Dendritic cell treated with granulocyte-macrophage colony-stimulating factor and Interleukin-4, amounts not matched to agents 40 ng/mL and 50 ng/mL, for 4 days (primary cell): Measurements from ENCODE around the gene LRRFIP2.
A peak's percentile ranks its signal among the peaks of the same experiment; 100 is the strongest.

Source experiments
- H3K27ac Mint-ChIP-seq: one replicate; pipeline ENCODE4 v1.8.0; 2022; ENCODE audit warnings: mild to moderate bottlenecking, mixed read lengths
- H3K27me3 Mint-ChIP-seq: one replicate; pipeline ENCODE4 v1.8.0; 2022; ENCODE audit warnings: mild to moderate bottlenecking, mixed read lengths
- H3K36me3 Mint-ChIP-seq: one replicate; pipeline ENCODE4 v1.8.0; 2022; ENCODE audit warnings: low read depth, mixed read lengths
- H3K4me1 Mint-ChIP-seq: one replicate; pipeline ENCODE4 v1.8.0; 2022; ENCODE audit warnings: low read depth, mixed read lengths
- H3K4me3 Mint-ChIP-seq: one replicate; pipeline ENCODE4 v1.8.0; 2022; ENCODE audit warnings: mild to moderate bottlenecking, moderate library complexity, mixed read lengths
- H3K9me3 Mint-ChIP-seq: one replicate; pipeline ENCODE4 v1.8.0; 2022; ENCODE audit warnings: mixed read lengths
- intact Hi-C: fragments of 100-400 bp; cut with micrococcal nuclease; formaldehyde crosslinking; loops from one replicate; pipeline ENCODE4 v1.15.0; 2022

The LRRFIP2 gene

GRCh38 chr3:37204314-37204713 lies 29.9 kb upstream of the LRRFIP2 start:
- Mint-ChIP-seq H3K4me1 (peaks cover 7% of the 10 kb centered on the region), H3K27ac (no peak overlapping the region), H3K4me3 (no peak overlapping the region), H3K27me3 (no peaks in the 10 kb centered on the region), H3K36me3 (no peaks in the 10 kb centered on the region), H3K9me3 (no peaks in the 10 kb centered on the region)
- intact Hi-C loops = loop anchor here (10.0 kb wide), 1 partner anchor 120 kb away; no protein-coding TSS in a partner anchor

DNA sequence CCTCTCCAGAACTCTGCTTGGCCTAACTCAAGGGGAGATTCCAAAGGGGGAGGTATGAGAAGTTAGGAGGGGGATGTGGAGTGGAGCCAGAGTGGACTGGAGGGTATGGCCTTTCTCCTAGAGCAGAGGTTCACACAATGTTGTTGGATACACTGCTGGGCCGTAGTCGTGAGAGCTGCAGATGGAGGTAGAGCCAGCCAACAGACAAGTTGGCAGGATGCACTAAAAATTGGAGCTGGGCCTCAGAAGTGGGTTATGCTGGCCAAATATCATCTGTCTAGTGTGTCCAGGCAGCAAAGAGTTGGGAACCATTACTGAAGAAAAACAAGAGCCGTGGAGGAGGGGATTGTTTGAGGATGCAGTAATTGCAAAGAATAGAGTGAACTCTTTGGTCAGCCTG lies 27.7 kb upstream of the LRRFIP2 start:
- intact Hi-C loops = loop anchor here (10.0 kb wide), 1 partner anchor 117 kb away; no protein-coding TSS in a partner anchor
- Mint-ChIP-seq H3K27me3 (no peaks in the 10 kb centered on the region), H3K27ac (no peak overlapping the region), H3K4me3 (no peak overlapping the region), H3K36me3 (no peaks in the 10 kb centered on the region), H3K9me3 (no peaks in the 10 kb centered on the region), H3K4me1 (peaks cover 7% of the 10 kb centered on the region)

GRCh38 chr3:37200141-37200540 lies 25.8 kb upstream of the LRRFIP2 start:
- no peaks in the 10 kb centered on the region for H3K9me3 Mint-ChIP-seq
- H3K27me3 Mint-ChIP-seq = no peaks in the 10 kb centered on the region

GRCh38 chr3:37198996-37199395 lies 24.6 kb upstream of the LRRFIP2 start:
- Mint-ChIP-seq H3K36me3 (no peaks in the 10 kb centered on the region), H3K27ac (no peak overlapping the region), H3K4me1 (peaks cover 3% of the 10 kb centered on the region), H3K9me3 (no peaks in the 10 kb centered on the region), H3K27me3 (no peaks in the 10 kb centered on the region), H3K4me3 (no peak overlapping the region)
- intact Hi-C loops = no loop called here

More at GRCh38 chr3:37200141-37200540, 25.8 kb upstream of the LRRFIP2 start:
- Mint-ChIP-seq H3K4me3 (no peak overlapping the region), H3K36me3 (no peaks in the 10 kb centered on the region), H3K4me1 (peaks cover 7% of the 10 kb centered on the region), H3K27ac (no peak overlapping the region)
- intact Hi-C loops = loop anchor here (10.0 kb wide), 1 partner anchor 115 kb away; no protein-coding TSS in a partner anchor

- Mint-ChIP-seq H3K27me3 (no peaks in the 10 kb centered on the region), H3K4me3 (no peak overlapping the region), H3K27ac (no peak overlapping the region), H3K36me3 (no peaks in the 10 kb centered on the region), H3K4me1 (no peaks in the 10 kb centered on the region), H3K9me3 (no peaks in the 10 kb centered on the region)
- intact Hi-C loops = no loop called here
Measured at GRCh38 chr3:37198547-37198946, 24.2 kb upstream of the LRRFIP2 start.

DNA sequence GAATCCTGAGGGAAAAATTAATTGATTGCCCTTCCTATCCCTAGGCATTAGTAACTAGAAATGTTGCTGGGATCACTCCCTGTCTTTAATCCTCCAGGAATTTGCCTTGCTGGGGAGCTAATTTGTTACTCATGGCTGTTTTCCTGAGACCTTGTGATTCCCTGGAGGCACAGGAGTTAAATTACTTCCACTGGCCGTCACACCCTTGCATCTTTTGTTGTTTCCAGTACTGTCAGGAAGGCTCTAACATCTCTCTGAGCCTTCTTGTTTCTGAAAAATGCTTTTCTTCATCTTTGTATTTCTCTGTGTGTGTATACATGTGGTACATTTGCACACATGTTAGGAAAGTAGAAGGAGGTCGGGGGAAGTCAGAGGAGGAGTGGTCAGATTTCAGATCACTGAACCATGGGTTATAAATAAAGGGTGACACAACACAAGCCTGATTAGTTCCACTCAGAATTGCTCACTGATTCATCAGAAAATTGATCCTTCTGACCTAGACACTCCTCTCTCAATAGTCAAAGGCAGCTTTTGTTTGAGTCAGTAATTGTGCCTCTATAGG lies 23.5 kb upstream of the LRRFIP2 start:
- Mint-ChIP-seq H3K27ac (no peak overlapping the region), H3K9me3 (no peaks in the 10 kb centered on the region), H3K36me3 (no peaks in the 10 kb centered on the region), H3K4me1 (no peaks in the 10 kb centered on the region), H3K27me3 (no peaks in the 10 kb centered on the region), H3K4me3 (no peak overlapping the region)
- intact Hi-C loops = no loop called here

DNA sequence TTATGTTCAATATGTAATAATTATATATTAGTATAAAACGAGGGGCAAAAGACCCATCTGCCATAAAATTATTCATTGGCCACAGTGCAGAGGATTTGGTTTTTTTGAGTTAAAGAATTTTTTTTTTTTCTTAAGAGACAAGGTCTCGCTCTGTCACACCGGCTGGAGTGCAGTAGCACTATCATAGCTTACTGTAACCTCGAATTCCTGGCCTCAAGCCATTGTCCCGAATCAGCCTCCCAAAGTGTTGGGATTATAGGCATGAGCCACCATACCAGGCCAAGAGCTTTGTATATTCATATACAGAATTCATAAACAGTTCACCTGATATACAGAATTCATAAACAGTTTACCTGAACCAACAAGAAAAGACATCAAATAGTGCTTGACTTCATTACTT lies 20.2 kb upstream of the LRRFIP2 start:
- no peak overlapping the region for H3K4me3 Mint-ChIP-seq
- no peaks in the 10 kb centered on the region for H3K9me3 Mint-ChIP-seq
- H3K4me1 Mint-ChIP-seq = no peaks in the 10 kb centered on the region
- no peak overlapping the region for H3K27ac Mint-ChIP-seq
- H3K36me3 Mint-ChIP-seq = no peaks in the 10 kb centered on the region
- no peaks in the 10 kb centered on the region for H3K27me3 Mint-ChIP-seq
- intact Hi-C loops = no loop called here

DNA sequence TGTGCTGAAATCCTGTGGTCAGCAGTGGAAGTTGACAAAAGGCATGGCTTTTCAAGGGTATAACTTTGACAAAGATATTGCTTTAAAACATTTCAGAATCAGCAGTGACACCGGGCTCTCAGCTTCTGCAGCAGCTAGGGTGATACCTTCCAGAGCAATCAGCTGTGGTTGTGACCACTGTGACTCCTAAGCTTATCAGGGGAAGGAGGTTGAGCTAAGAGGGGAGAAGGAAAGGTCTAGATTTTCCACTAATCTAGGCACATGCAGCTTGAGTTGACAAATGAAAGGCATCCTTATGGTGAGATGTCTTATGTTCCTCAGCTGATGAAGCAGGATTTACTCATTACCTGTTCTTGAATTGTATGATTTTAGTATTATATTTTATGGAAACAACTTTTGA lies 16.3 kb upstream of the LRRFIP2 start:
- Mint-ChIP-seq H3K4me1 (no peaks in the 10 kb centered on the region), H3K9me3 (no peaks in the 10 kb centered on the region), H3K27me3 (no peaks in the 10 kb centered on the region), H3K27ac (no peak overlapping the region), H3K4me3 (no peak overlapping the region), H3K36me3 (no peaks in the 10 kb centered on the region)
- intact Hi-C loops = no loop called here

DNA sequence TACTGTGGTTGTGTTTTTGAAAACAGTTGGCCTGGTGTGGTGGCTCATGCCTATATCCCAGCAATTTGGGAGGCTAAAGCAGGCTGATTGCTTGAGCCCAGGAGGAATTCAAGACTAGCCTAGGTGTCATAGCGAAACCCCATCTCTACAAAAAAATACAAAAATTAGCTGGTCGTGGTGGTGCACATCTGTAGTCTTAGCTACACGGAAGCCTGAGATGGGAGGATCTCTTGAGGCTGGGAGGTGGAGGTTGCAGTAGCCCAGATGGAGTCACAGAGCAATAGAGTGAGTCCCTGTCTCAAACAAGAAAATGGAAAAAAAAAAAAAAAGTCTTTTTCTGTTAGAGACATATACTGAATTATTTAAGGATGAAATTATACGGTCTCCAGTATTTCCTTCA lies 14.7 kb upstream of the LRRFIP2 start:
- peak overlapping the region; percentile 14 for H3K4me3 Mint-ChIP-seq
- H3K27ac Mint-ChIP-seq = no peak overlapping the region
- H3K36me3 Mint-ChIP-seq = no peaks in the 10 kb centered on the region
- no peaks in the 10 kb centered on the region for H3K9me3 Mint-ChIP-seq
- no peaks in the 10 kb centered on the region for H3K27me3 Mint-ChIP-seq
- H3K4me1 Mint-ChIP-seq = no peaks in the 10 kb centered on the region
- intact Hi-C loops = no loop called here

DNA sequence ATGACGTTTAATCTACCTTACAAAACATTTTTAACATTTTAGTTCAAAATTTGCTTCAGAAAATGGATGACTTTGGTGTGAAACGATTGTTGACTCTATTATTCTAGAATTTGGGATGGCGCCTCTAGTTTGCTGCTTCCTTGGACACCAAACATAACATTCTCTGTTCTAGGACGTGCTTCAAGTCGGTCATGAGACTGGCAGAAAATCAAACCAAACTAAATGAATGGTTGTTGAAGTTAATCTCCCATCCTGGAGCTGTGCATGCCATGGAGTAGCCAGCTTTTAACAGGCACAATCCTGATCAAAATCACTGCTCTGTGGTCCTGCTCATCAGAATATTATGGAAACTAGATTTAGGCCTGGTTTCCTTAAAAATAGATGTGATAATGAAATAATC lies 9.6 kb upstream of the LRRFIP2 start:
- no peak overlapping the region for H3K27ac Mint-ChIP-seq
- peaks cover 18% of the 10 kb centered on the region for H3K4me1 Mint-ChIP-seq
- H3K9me3 Mint-ChIP-seq = no peaks in the 10 kb centered on the region
- H3K27me3 Mint-ChIP-seq = no peaks in the 10 kb centered on the region
- H3K4me3 Mint-ChIP-seq = no peak overlapping the region
- intact Hi-C loops = no loop called here
- peaks cover 6% of the 10 kb centered on the region for H3K36me3 Mint-ChIP-seq

DNA sequence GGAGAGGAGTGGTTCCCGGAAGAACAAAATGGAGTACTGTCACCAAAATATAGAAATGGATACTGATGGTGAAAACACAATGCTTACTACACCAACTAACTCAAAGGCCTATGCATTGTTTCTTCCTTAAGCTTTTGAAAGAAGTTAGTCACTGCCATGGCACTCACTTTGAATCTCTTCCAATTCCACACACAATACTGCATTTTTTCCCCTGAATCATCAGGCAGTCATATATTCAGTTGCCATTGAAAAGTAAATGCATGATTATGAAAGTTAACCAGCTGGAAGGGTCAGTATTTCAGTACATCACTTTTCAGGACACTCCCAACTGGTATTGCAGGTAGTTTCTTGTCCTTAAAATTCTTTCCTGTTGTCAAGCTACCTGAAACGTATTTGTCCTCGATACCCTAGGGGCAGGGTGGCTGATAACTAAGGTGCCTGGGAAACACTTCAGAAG lies 9.0 kb upstream of the LRRFIP2 start:
- Mint-ChIP-seq H3K9me3 (no peaks in the 10 kb centered on the region), H3K4me3 (no peak overlapping the region), H3K4me1 (peaks cover 20% of the 10 kb centered on the region), H3K36me3 (peaks cover 6% of the 10 kb centered on the region), H3K27me3 (no peaks in the 10 kb centered on the region), H3K27ac (no peak overlapping the region)
- intact Hi-C loops = no loop called here

DNA sequence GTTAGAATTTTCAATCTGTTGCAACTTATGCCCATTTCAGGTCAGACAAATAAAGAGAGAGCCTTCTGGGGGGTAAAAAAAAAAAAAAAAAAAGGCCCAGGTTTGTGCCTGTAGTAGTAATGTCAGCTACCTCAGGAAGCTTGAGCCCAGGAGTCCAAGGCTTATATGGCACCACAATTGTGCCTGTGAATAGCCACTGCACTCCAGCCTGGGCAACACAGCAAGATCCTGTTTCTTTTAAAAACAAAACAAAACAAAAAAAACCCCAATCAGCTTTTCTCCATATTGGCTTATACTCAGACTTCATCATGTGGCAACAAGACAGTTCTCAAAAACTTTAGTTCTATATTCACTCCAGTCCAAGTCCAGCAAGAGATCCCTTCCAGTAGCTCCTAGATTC lies 8.4 kb upstream of the LRRFIP2 start:
- Mint-ChIP-seq H3K27me3 (no peaks in the 10 kb centered on the region), H3K4me1 (peaks cover 26% of the 10 kb centered on the region), H3K9me3 (no peaks in the 10 kb centered on the region), H3K36me3 (peaks cover 6% of the 10 kb centered on the region), H3K4me3 (no peak overlapping the region), H3K27ac (no peak overlapping the region)
- intact Hi-C loops = no loop called here

- H3K4me1 Mint-ChIP-seq = peaks cover 36% of the 10 kb centered on the region
- intact Hi-C loops = no loop called here
- H3K9me3 Mint-ChIP-seq = no peaks in the 10 kb centered on the region
- no peaks in the 10 kb centered on the region for H3K27me3 Mint-ChIP-seq
- H3K4me3 Mint-ChIP-seq = no peak overlapping the region
- H3K27ac Mint-ChIP-seq = peak overlapping the region; percentile 57
- H3K36me3 Mint-ChIP-seq = peaks cover 8% of the 10 kb centered on the region
Measured at GRCh38 chr3:37181756-37182155, 7.4 kb upstream of the LRRFIP2 start.

- Mint-ChIP-seq H3K27me3 (no peaks in the 10 kb centered on the region), H3K9me3 (no peaks in the 10 kb centered on the region), H3K4me1 (peaks cover 44% of the 10 kb centered on the region), H3K4me3 (no peak overlapping the region), H3K27ac (no peak overlapping the region), H3K36me3 (peaks cover 24% of the 10 kb centered on the region)
- intact Hi-C loops = no loop called here
Measured at GRCh38 chr3:37179144-37179967, 5.0 kb upstream of the LRRFIP2 start.
